WTC11 (cell line): ENCODE measurements around the gene LGALS13. TPM values are rescaled to one million over a fixed set of nuclear protein-coding genes. Genes with fewer than 3 reads are reported as not detected.

Experiments used
- ATAC-seq: fragments of 200-7000 bp; cut with Tn5 transposase; 2 replicates; pipeline ENCODE4 v1.10.0; 2021; ENCODE audit warnings: mild to moderate bottlenecking, moderate library complexity
- CTCF ChIA-PET: fragments of 300-600 bp; sonication (Branson Sonifier 250); formaldehyde crosslinking; loops from one replicate; lab custom pipeline; 2021; ENCODE audit warnings: antibody characterized with exemption; lab: Charles Lee
- POLR2A ChIA-PET: fragments of 350-600 bp; sonication (Branson Sonifier 250); formaldehyde crosslinking; loops from one replicate; lab custom pipeline; 2021; ENCODE audit warnings: antibody characterized with exemption; lab: Charles Lee
- DNase-seq: peaks from one replicate; pipeline ENCODE4 v3.0.0; 2021; ENCODE audit warnings: low spot score
- H3K27ac Mint-ChIP-seq: 2 replicates; pipeline ENCODE4 v1.8.0; 2021; ENCODE audit warnings: mixed read lengths
- H3K27me3 Mint-ChIP-seq: 2 replicates; pipeline ENCODE4 v1.8.0; 2021; ENCODE audit warnings: low read depth, mild to moderate bottlenecking, moderate library complexity, mixed read lengths
- H3K36me3 Mint-ChIP-seq: 2 replicates; pipeline ENCODE4 v1.8.0; 2021; ENCODE audit warnings: mixed read lengths
- H3K4me1 Mint-ChIP-seq: 2 replicates; pipeline ENCODE4 v1.8.0; 2022; ENCODE audit warnings: mixed read lengths
- H3K4me3 Mint-ChIP-seq: 2 replicates; pipeline ENCODE4 v1.8.0; 2021; ENCODE audit warnings: mild to moderate bottlenecking, moderate library complexity, mixed read lengths
- H3K9me3 Mint-ChIP-seq: 2 replicates; pipeline ENCODE4 v1.8.0; 2021; ENCODE audit warnings: mixed read lengths
- CDX4 ChIP-seq: fragments of 250-450 bp; sonication (Bioruptor Pico); IDR thresholded peaks from 2 replicates; pipeline ENCODE4 v1.9.0; 2021; ENCODE audit warnings: moderate library complexity, mild to moderate bottlenecking, inconsistent platforms, borderline replicate concordance
- CTCF ChIP-seq: fragments of 200-600 bp; IDR thresholded peaks from 2 replicates; pipeline ENCODE4 v1.8.0; 2022; ENCODE audit warnings: antibody characterized with exemption
- GRHL2 ChIP-seq: fragments of 250-450 bp; sonication (Bioruptor Pico); IDR thresholded peaks from 2 replicates; pipeline ENCODE4 v1.8.0; 2022; ENCODE audit warnings: mild to moderate bottlenecking, moderate library complexity; ENCODE audit not compliant: insufficient replicate concordance, severe bottlenecking
- GTF2I ChIP-seq: fragments of 250-450 bp; sonication (Bioruptor Pico); conservative IDR thresholded peaks from 2 replicates; pipeline ENCODE4 v1.4.0; 2021; ENCODE audit warnings: mild to moderate bottlenecking
- HMGA2 ChIP-seq: fragments of 250-450 bp; sonication (Bioruptor Pico); IDR thresholded peaks from 2 replicates; pipeline ENCODE4 v1.4.0; 2021; ENCODE audit warnings: mild to moderate bottlenecking, moderate library complexity
- IRF1 ChIP-seq: sonication (generic); formaldehyde crosslinking; IDR thresholded peaks from 2 replicates; pipeline ENCODE4 v1.8.0; 2023; ENCODE audit warnings: missing genetic modification reagents
- NR1H2 ChIP-seq: sonication (generic); formaldehyde crosslinking; IDR thresholded peaks from 2 replicates; pipeline ENCODE4 v1.9.0; 2021; ENCODE audit warnings: mild to moderate bottlenecking, moderate library complexity, missing genetic modification reagents
- NR3C1 ChIP-seq: sonication (generic); formaldehyde crosslinking; conservative IDR thresholded peaks from 2 replicates; pipeline ENCODE4 v1.8.1; 2023; ENCODE audit warnings: low read depth, mild to moderate bottlenecking, missing genetic modification reagents
- PRRX2 ChIP-seq: fragments of 250-450 bp; sonication (Bioruptor Pico); IDR thresholded peaks from 2 replicates; pipeline ENCODE4 v1.8.0; 2021; ENCODE audit warnings: mild to moderate bottlenecking
- RORB ChIP-seq: fragments of 250-450 bp; sonication (Bioruptor Pico); IDR thresholded peaks from 2 replicates; pipeline ENCODE4 v1.9.0; 2021; ENCODE audit warnings: mild to moderate bottlenecking
- SP1 ChIP-seq: sonication (generic); formaldehyde crosslinking; conservative IDR thresholded peaks from 2 replicates; pipeline ENCODE4 v1.8.1; 2022; ENCODE audit warnings: missing genetic modification reagents
- STAT6 ChIP-seq: sonication (generic); formaldehyde crosslinking; conservative IDR thresholded peaks from 2 replicates; pipeline ENCODE4 v1.8.1; 2023; ENCODE audit warnings: mild to moderate bottlenecking, low read depth, missing genetic modification reagents, moderate library complexity
- TCF7 ChIP-seq: sonication (generic); formaldehyde crosslinking; IDR thresholded peaks from 2 replicates; pipeline ENCODE4 v1.8.0; 2022; ENCODE audit warnings: mild to moderate bottlenecking, low read depth, missing genetic modification reagents, moderate library complexity
- ZNF263 ChIP-seq: sonication (generic); formaldehyde crosslinking; IDR thresholded peaks from 2 replicates; pipeline ENCODE4 v1.8.1; 2022; ENCODE audit warnings: low read depth, mild to moderate bottlenecking, moderate library complexity, missing genetic modification reagents
- ZNF512 ChIP-seq: sonication (generic); formaldehyde crosslinking; IDR thresholded peaks from 2 replicates; pipeline ENCODE4 v1.8.1; 2022; ENCODE audit warnings: missing genetic modification reagents, borderline replicate concordance
- ZNF532 ChIP-seq: fragments of 250-450 bp; sonication (Bioruptor Pico); IDR thresholded peaks from 2 replicates; pipeline ENCODE4 v1.9.0; 2021; ENCODE audit warnings: mild to moderate bottlenecking, borderline replicate concordance
- total RNA-seq: library from RNA; stranded (reverse); gene quantifications from 3 replicates; pipeline ENCODE4 v1.2.3, GENCODE V29; 2021

LGALS13 gene
- total RNA-seq, 1 experiment from 2014 or later = not detected

GRCh38 chr19:39643591-39643990 is 41.3 kb downstream of the LGALS13 start:
- TF ChIP-seq HMGA2 (no peak), CTCF (no peak), ZNF512 (CRISPR knock-in tag) (no peak), NR3C1 (CRISPR knock-in tag) (no peak), PRRX2 (CRISPR knock-in tag) (no peak), TCF7 (CRISPR knock-in tag) (no peak), CDX4 (CRISPR knock-in tag) (no peak)
- Mint-ChIP-seq H3K36me3 (no peaks in the 10 kb centered on the region), H3K27me3 (peaks cover 61% of the 10 kb centered on the region), H3K4me1 (no peaks in the 10 kb centered on the region), H3K9me3 (no peaks in the 10 kb centered on the region), H3K4me3 (no peak overlapping the region), H3K27ac (no peak overlapping the region)
- ChIA-PET POLR2A (no interaction called here), CTCF (no interaction called here)
- ATAC-seq = no peak
- no peak for DNase-seq

- Mint-ChIP-seq H3K4me1 (no peaks in the 10 kb centered on the region), H3K27ac (no peak overlapping the region), H3K27me3 (peaks cover 71% of the 10 kb centered on the region), H3K4me3 (no peak overlapping the region)
- DNase-seq = peak; percentile 53
- no peak for TF ChIP-seq IRF1 (CRISPR knock-in tag)
- TF ChIP-seq GTF2I (CRISPR knock-in tag) = no peak
- no peak for TF ChIP-seq NR1H2 (CRISPR knock-in tag)
- TF ChIP-seq ZNF263 = no peak
- TF ChIP-seq ZNF532 (CRISPR knock-in tag) = no peak
- TF ChIP-seq, all 79 proteins: peak for 0
- ChIA-PET POLR2A (no interaction called here), CTCF (no interaction called here)
- H3K9me3 Mint-ChIP-seq = no peaks in the 10 kb centered on the region
- ATAC-seq = no peak
- no peaks in the 10 kb centered on the region for H3K36me3 Mint-ChIP-seq
Observed at GRCh38 chr19:39645800-39646411, 43.6 kb downstream of the LGALS13 start.

GRCh38 chr19:39647918-39648317 is 45.6 kb downstream of the LGALS13 start:
- TF ChIP-seq RORB (CRISPR knock-in tag) = no peak
- TF ChIP-seq GRHL2 (CRISPR knock-in tag) = no peak
- TF ChIP-seq STAT6 (CRISPR knock-in tag) = no peak
- no peak for TF ChIP-seq IRF1 (CRISPR knock-in tag)
- no peak for TF ChIP-seq NR3C1 (CRISPR knock-in tag)
- no peak for TF ChIP-seq SP1 (CRISPR knock-in tag)
- TF ChIP-seq, all 79 proteins: peak for 0
- Mint-ChIP-seq H3K27me3 (peaks cover 72% of the 10 kb centered on the region), H3K4me3 (no peak overlapping the region), H3K27ac (no peak overlapping the region), H3K9me3 (no peaks in the 10 kb centered on the region), H3K36me3 (no peaks in the 10 kb centered on the region), H3K4me1 (no peaks in the 10 kb centered on the region)
- CTCF ChIA-PET = no interaction called here
- ATAC-seq (no peak), DNase-seq (no peak)
- POLR2A ChIA-PET = no interaction called here
